Cardiac septum (tissue), 1 donor: Measurements from ENCODE around the gene ELAVL4. TPM values are rescaled to one million over a fixed set of nuclear protein-coding genes. Genes with fewer than 3 reads are reported as not detected.

Experiments
- DNase-seq: peaks from one replicate; pipeline ENCODE4 v3.0.0-alpha.2; 2020; ENCODE audit warnings: low spot score
- intact Hi-C: fragments of 100-400 bp; cut with DNase I; formaldehyde crosslinking; loops from one replicate; pipeline ENCODE4 v1.14.0; 2022
- long read RNA-seq: library from polyadenylated mRNA; unstranded; transcript quantifications from one replicate; pipeline ENCODE4 v2.0.0, GENCODE V29; 2021
- total RNA-seq: library from RNA; stranded (reverse); fragmentation: NEBNext Ultra II Directional; extraction: Animal tissue kit (Norgen Biotek cat#: 25700); gene quantifications from one replicate; pipeline ENCODE4 v1.2.1, GENCODE V29; 2021
- donor health status: DM: no; HTN: no; CAD: no.

Gene ELAVL4
- total RNA-seq, result 0.11 TPM
- long read RNA-seq, result 0 reads

- intact Hi-C loops, result no loop called here
- DNase-seq, result no peak
Observed at GRCh38 chr1:50108497-50109059, at the start of gene ELAVL4. ELAVL4 (plus strand) TSS chr1:50108920; CDS start chr1:50109190, 270 bp downstream.

GRCh38 chr1:50060279-50060678 is 48.4 kb upstream of the ELAVL4 start:
- DNase-seq, result no peak
- intact Hi-C loops, result no loop called here

GRCh38 chr1:50066806-50067205 is 41.9 kb upstream of the ELAVL4 start:
- intact Hi-C loops, result no loop called here
- DNase-seq, result no peak

- intact Hi-C loops, result no loop called here
- no peak for DNase-seq
Observed at GRCh38 chr1:50074931-50075330, 33.8 kb upstream of the ELAVL4 start.

DNA sequence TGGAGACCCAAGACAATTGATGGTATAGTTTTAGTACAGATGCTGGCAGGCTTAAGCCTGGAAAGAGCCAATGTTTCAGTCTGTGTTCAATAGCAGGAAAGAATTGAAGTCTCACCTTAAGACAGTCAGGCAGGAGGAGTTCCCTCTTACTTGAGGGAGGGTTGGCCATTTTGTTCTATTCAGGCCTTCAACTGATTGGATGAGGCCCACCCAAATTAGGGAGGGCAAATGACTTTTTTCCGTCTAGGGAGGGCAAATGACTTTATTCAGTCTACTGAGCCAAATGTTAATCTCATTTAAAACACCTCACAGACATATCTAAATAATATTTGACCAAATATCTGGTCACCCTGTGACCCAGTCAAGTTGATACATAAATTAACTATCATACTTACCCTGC is 31.4 kb upstream of the ELAVL4 start:
- no peak for DNase-seq
- intact Hi-C loops, result no loop called here

GRCh38 chr1:50080904-50081586 is 27.7 kb upstream of the ELAVL4 start:
- no peak for DNase-seq
- intact Hi-C loops, result no loop called here

- intact Hi-C loops, result no loop called here
Observed at GRCh38 chr1:50084389-50084788, 24.3 kb upstream of the ELAVL4 start.

GRCh38 chr1:50091068-50091467 is 17.7 kb upstream of the ELAVL4 start:
- DNase-seq, result no peak
- intact Hi-C loops, result no loop called here

More at GRCh38 chr1:50084389-50084788, 24.3 kb upstream of the ELAVL4 start:
- no peak for DNase-seq

DNA sequence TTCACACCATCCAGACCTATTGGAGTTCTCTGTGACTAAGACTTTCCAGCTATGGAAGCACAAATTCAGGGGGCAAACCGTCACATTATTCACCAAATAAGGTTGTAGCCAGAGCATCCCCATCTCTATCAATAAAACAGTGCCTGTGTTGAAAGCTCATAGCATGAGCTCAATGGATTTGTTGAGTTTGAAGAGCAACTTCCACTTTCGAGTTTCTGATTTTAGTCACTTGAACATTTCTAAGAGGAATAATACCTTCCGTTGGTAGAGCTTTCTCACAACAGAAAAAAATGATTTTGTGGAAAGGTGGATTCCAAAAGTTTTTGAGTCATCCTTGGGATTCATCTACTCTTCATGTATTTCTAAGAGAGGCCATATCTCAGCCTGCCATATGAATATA is 13.0 kb upstream of the ELAVL4 start:
- intact Hi-C loops, result no loop called here
- DNase-seq, result no peak

GRCh38 chr1:50097021-50097679 is 11.6 kb upstream of the ELAVL4 start:
- DNase-seq, result no peak
- intact Hi-C loops, result no loop called here

DNA sequence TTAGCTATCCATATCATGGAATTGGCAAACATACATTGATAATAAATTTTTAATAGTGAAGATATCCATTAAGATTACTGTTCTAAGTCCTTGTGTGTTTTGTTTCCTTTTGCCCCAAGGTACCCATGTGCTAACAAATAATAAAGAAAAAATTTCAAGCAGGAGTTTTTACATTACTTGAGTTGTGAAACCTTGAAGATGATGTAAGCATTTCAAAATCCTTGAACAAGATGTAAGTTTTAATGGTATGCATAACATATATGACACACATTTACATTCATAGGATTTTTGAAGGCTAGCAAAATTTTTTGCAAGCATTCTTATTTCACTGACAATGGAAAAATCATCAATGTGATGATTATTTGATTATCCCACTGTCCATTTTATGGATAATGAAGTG is 10.9 kb upstream of the ELAVL4 start:
- DNase-seq, result no peak
- intact Hi-C loops, result no loop called here

GRCh38 chr1:50098591-50099021 is 10.1 kb upstream of the ELAVL4 start:
- no peak for DNase-seq
- intact Hi-C loops, result no loop called here

DNA sequence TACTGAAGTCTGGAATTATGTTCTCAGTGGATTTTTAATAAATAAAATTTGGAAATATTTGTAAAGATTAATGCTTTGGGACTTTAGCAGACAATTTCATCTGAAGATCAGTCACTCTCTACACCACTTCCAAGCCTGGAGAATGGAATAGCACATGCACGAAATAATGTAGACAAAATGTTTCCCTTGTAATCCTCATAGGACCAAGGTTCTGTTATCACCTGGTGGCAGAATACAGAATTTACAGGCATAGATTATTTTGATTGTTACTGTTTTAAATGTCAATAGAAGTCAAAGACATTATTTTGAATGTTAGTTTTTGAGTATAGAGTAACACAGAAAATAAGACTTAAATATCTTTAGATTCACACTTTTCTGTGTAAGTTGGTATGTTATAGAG is 9.1 kb upstream of the ELAVL4 start:
- intact Hi-C loops, result no loop called here
- no peak for DNase-seq

- DNase-seq, result no peak
- intact Hi-C loops, result no loop called here
Observed at GRCh38 chr1:50103615-50104081, 5.1 kb upstream of the ELAVL4 start.

DNA sequence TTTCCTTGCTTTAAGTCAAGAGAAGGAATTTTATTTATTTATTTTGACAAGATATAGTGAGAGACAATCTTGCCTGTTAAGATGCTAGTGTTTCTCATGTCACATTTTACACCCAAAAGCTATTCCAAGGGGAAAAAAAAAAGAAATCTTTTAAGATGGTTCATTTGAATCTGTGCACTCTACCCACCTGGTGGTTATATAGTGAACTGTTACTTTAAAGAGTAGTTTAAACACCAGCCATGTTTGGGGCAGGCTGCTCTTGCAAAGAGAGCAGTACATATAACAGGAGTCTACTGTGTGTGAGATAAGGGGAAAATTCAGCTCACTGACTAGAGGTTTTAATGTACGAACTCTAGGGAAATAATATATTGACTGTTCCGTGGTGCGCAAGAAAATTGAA is 3.3 kb upstream of the ELAVL4 start:
- intact Hi-C loops, result no loop called here
- no peak for DNase-seq

GRCh38 chr1:50106095-50106761 is 2.5 kb upstream of the ELAVL4 start:
- intact Hi-C loops, result no loop called here
- no peak for DNase-seq

DNA sequence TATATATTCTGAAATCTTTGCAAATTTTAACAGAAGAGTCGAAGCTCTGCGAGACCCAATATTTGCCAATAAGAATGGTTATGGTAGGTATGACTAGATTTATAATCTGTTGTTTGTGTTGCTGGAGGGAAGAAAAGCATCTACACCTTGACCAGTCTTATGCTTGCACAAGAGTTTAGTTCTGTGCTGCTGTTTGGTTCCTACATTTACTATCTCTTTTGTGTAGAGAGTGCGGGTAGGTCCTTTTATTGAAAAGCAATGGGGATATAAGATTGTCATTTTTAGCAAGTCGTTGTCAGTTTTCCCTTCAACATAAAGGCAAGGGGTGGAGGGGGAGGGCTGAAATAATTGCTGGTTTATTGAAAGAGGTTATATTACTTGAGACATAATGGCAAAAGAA is 396 bp downstream of the ELAVL4 start:
- no peak for DNase-seq
- intact Hi-C loops, result no loop called here

DNA sequence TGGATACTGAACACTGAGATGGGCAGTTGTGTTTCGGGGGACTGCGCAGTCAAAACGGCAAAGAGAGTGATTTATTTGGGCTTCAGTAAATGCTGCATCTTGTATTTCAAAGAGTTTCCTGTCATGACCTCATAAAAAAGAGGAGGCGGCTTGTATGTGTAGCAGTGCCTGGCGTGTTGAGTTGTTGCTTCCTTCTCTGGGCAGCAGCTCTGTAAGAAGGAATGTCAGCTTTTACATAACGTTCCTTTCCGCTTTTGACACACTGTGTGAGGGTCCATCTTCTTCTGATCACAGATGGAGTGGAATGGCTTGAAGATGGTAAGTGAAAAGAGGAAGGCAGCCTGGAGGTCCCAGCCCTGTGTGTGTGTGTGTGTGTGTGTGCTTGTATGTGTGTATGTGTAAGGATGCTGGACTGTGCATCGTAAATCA is 941 bp downstream of the ELAVL4 start:
- DNase-seq, result no peak
- intact Hi-C loops, result no loop called here

DNA sequence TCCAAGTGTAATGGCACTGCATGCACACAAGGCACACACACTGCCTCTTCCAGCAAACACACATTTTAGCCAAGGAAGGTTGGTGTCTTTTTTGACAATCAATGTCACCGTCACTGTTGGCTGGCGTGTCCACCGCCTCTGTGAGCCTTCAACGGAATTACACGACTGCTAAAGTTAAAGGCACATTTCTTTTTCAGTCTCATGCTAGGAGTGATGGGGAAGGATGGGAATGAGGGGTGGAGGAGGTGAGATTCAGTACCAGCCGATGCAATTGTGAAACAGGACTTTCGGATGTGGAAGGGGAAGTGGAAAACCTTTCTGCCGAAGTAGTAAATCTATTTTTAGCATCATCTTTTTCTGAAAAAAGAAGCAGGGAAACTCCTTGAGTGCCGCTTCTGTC is 1.4 kb downstream of the ELAVL4 start:
- intact Hi-C loops, result no loop called here

GRCh38 chr1:50110656-50111055 is 1.9 kb downstream of the ELAVL4 start:
- DNase-seq, result no peak
- intact Hi-C loops, result no loop called here

More for the DNA sequence above, 1.4 kb downstream of the ELAVL4 start:
- no peak for DNase-seq
